GM12892 (cell line): ENCODE results near the gene ASCC3.

ENCODE experiments used
- POLR2A ChIP-seq: IDR thresholded peaks from 2 replicates; pipeline ENCODE4 v1.6.1; 2011; ENCODE audit warnings: low read depth, low read length, control low read depth
- POLR2AphosphoS5 ChIP-seq: IDR thresholded peaks from 2 replicates; pipeline ENCODE4 v1.6.1; 2011; ENCODE audit warnings: low read depth, low read length, control low read depth

DNA sequence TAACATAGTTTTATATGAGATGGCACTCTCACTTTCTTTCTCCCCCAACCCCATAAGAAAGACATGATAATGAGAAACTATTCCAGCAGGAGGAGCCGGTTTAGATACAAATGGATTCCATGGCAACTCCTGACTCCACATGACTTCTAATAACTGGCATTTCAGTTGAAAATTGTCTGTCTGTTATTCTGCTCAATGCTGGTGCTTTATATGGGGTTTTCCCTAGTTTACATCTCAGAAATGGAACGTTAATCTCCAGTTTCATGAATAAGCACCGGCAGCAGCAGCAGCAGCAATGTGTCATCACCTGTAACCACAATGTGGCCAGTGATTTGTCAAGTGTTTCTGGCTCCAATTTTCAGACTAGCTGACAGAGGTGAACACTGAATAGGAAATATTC lies 408.5 kb downstream of the ASCC3 start:
- TF ChIP-seq POLR2A (no peak), POLR2AphosphoS5 (no peak)
